Measurements from ENCODE around the gene GGCX.

GGCX gene

DNA sequence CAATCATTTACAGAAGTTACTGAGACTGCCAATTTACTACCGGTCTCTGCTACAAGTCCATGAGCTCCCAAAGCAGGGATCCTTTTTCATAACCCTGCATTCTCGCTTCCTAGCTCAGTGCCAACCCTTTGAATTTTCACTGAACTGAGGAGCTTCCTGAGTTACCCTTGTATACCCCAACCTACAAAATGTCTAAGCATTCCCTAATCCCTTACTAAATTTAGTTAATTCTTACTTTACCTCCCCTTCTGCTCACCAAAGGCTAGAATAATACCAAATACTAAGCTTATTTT is 12.7 kb downstream of the GGCX start:
- Histone ChIP-seq H3K9ac (ENCODE audit: low read length) (no peak overlapping the region), H3K27me3 (replicated peaks; ENCODE audit: insufficient read depth, low read length) (no peaks in the 10 kb centered on the region), H3K9me2 (replicated peaks; ENCODE audit: insufficient read depth, low read length) (no peaks in the 10 kb centered on the region), H3K79me2 (ENCODE audit: low read length) (no peaks in the 10 kb centered on the region), H3F3A (ENCODE audit: insufficient read depth, low read length) (peaks cover 41% of the 10 kb centered on the region), H3K4me2 (ENCODE audit: low read depth, low read length) (no peak overlapping the region), H3K27ac (ENCODE audit: low read length) (no peak overlapping the region), H3K36me3 (replicated peaks; ENCODE audit: insufficient read depth, low read length) (no peaks in the 10 kb centered on the region; the same call in 1 of the 2 replicates), H2AFZ (ENCODE audit: low read length) (no peak overlapping the region), H3K9me3 (replicated peaks; ENCODE audit: insufficient read depth, low read length) (no peaks in the 10 kb centered on the region), H3K4me3 (ENCODE audit: low read length) (no peak overlapping the region), H3K4me1 (ENCODE audit: low read length) (no peaks in the 10 kb centered on the region), H4K20me1 (ENCODE audit: insufficient read depth, low read length) (peaks cover 3% of the 10 kb centered on the region; the same call in 1 of the 2 replicates)
- no peak for DNase-seq
- TF ChIP-seq EZH2 (optimal IDR thresholded peaks at IDR 0.05; ENCODE audit: low read depth, low read length): no peak
- TF ChIP-seq EZH2phosphoT487 (IDR thresholded peaks at IDR 0.05; ENCODE audit: low read length): no peak
- no peak for TF ChIP-seq CTCF (IDR thresholded peaks at IDR 0.05; ENCODE audit: low read length)

- DNase-seq: no peak
- Histone ChIP-seq H3K4me1 (ENCODE audit: low read length) (no peaks in the 10 kb centered on the region), H3K79me2 (ENCODE audit: low read length) (peaks cover 3% of the 10 kb centered on the region), H3K4me3 (ENCODE audit: low read length) (no peak overlapping the region), H3F3A (ENCODE audit: insufficient read depth, low read length) (peaks cover 44% of the 10 kb centered on the region), H3K9ac (ENCODE audit: low read length) (no peak overlapping the region), H3K36me3 (replicated peaks; ENCODE audit: insufficient read depth, low read length) (peaks cover 3% of the 10 kb centered on the region), H3K4me2 (ENCODE audit: low read depth, low read length) (no peak overlapping the region), H3K9me2 (replicated peaks; ENCODE audit: insufficient read depth, low read length) (no peaks in the 10 kb centered on the region), H3K27ac (ENCODE audit: low read length) (no peak overlapping the region), H2AFZ (ENCODE audit: low read length) (no peak overlapping the region), H4K20me1 (ENCODE audit: insufficient read depth, low read length) (peaks cover 5% of the 10 kb centered on the region; the same call in 1 of the 2 replicates), H3K9me3 (replicated peaks; ENCODE audit: insufficient read depth, low read length) (no peaks in the 10 kb centered on the region), H3K27me3 (replicated peaks; ENCODE audit: insufficient read depth, low read length) (no peaks in the 10 kb centered on the region)
- TF ChIP-seq EZH2 (optimal IDR thresholded peaks at IDR 0.05; ENCODE audit: low read depth, low read length) (no peak), CTCF (IDR thresholded peaks at IDR 0.05; ENCODE audit: low read length) (no peak), EZH2phosphoT487 (IDR thresholded peaks at IDR 0.05; ENCODE audit: low read length) (no peak)
Measured at GRCh38 chr2:85547859-85548607, 13.3 kb downstream of the GGCX start.

DNA sequence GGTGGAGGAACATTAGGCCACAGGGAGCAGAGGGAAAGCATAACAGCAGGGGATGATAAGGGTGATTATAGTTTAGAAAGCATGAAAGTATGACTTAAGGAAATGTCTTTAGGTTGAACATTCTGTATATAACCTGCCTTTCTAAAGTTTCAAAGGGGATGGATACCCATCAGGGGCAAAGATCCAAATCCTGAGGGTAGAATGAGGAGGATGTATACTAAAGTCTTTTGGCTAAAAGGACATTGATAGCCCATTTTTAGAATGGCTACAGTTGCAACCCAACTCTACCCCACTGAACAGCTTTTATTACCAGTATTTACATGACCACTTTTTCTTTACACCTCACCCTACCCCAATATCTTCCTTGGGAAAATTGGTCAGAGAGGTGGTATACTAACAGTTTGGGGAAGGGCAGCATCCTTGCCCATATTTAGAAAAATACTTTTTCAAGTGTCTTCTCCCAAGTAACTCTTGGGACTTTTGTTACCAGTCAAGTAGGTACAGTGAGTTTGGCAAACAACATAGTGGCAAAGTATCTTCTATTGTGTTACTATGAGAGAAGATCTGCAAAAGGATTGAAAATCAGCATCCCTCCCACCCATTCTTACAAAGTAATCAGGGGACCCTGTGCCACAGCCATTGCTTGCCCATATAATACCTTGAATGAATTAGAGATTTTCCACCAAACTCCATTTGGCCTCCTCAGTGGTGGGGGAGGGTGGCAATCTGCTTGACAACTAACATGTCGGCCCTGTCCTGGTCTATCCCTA is 14.0 kb downstream of the GGCX start:
- Histone ChIP-seq H3K9me3 (replicated peaks; ENCODE audit: insufficient read depth, low read length) (no peaks in the 10 kb centered on the region), H3K4me3 (ENCODE audit: low read length) (no peak overlapping the region), H3K9me2 (replicated peaks; ENCODE audit: insufficient read depth, low read length) (no peaks in the 10 kb centered on the region), H4K20me1 (ENCODE audit: insufficient read depth, low read length) (peaks cover 13% of the 10 kb centered on the region; the same call in 1 of the 2 replicates), H2AFZ (ENCODE audit: low read length) (no peak overlapping the region), H3K27me3 (replicated peaks; ENCODE audit: insufficient read depth, low read length) (no peaks in the 10 kb centered on the region), H3K4me1 (ENCODE audit: low read length) (no peaks in the 10 kb centered on the region), H3K79me2 (ENCODE audit: low read length) (peaks cover 10% of the 10 kb centered on the region), H3K4me2 (ENCODE audit: low read depth, low read length) (no peak overlapping the region), H3F3A (ENCODE audit: insufficient read depth, low read length) (peaks cover 52% of the 10 kb centered on the region), H3K27ac (ENCODE audit: low read length) (no peak overlapping the region), H3K9ac (ENCODE audit: low read length) (no peak overlapping the region), H3K36me3 (replicated peaks; ENCODE audit: insufficient read depth, low read length) (peaks cover 10% of the 10 kb centered on the region)
- no peak for TF ChIP-seq CTCF (IDR thresholded peaks at IDR 0.05; ENCODE audit: low read length)
- no peak for TF ChIP-seq EZH2phosphoT487 (IDR thresholded peaks at IDR 0.05; ENCODE audit: low read length)
- TF ChIP-seq EZH2 (optimal IDR thresholded peaks at IDR 0.05; ENCODE audit: low read depth, low read length): no peak
- DNase-seq: no peak
